ENCODE data around the gene IDH1. TPM values are rescaled to one million over a fixed set of nuclear protein-coding genes. Genes with fewer than 3 reads are reported as not detected.
"Not testable (repeated sequence)": the region's sequence is repeated elsewhere in the genome, so short reads cannot be mapped to it uniquely, and the experiment has no call there.

IDH1 gene
- total RNA-seq, 1 donor from 2014 or later = 308 TPM

DNA sequence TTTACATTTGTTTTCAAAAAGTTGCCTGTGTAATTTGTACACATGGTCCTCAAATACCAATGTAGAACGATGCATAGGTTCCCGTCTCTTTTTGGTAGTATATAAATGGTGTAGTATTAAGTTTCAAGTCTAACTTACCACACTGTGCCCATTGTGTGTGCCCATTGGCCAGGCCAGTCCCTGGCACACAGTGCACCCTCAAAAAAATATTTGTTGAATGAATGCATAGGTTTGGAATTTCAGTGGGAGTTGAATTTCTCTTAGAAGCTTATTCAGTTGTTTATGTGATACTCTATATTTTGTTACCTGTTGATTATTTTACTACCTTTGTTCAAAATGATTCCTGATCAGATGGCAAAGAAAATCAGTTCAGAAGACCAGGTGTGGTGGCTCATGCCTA, 30.1 kb downstream of the IDH1 start:
- no peaks in the 10 kb centered on the region for H3K4me1 Mint-ChIP-seq (ENCODE audit: low read depth, unreplicated experiment)
- H3K9me3 Mint-ChIP-seq (ENCODE audit: unreplicated experiment) = peaks cover 11% of the 10 kb centered on the region
- H3K27me3 Mint-ChIP-seq (ENCODE audit: unreplicated experiment) = no peaks in the 10 kb centered on the region
- TF ChIP-seq CTCF (IDR thresholded peaks at IDR 0.05; ENCODE audit: partially characterized antibody, unreplicated experiment) = no peak
- H3K36me3 Mint-ChIP-seq (ENCODE audit: unreplicated experiment) = peaks cover 17% of the 10 kb centered on the region
- no peak for DNase-seq
- H3K4me3 Mint-ChIP-seq (ENCODE audit: unreplicated experiment) = no peak overlapping the region
- H3K27ac Mint-ChIP-seq (ENCODE audit: unreplicated experiment) = no peak overlapping the region

DNA sequence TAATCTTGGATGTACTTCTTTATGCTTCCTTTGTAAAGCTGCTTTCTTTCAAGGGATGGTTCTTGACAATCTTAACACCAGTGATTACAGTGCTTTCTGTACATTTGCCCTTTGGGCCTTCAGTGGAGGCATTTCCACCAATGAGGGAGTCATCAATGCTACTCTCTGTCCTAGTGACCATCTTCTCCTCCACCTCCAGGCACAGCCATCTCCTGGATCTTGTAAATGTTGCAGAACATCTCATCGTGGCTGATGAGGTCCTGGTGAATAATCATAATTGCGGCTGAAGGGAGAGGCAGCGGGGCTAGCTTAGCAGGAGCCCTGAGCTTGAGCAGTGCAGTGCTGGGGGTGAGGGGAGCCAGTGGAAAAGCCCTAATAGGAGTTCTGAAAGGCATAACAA, 32.5 kb downstream of the IDH1 start:
- peaks cover 9% of the 10 kb centered on the region for H3K9me3 Mint-ChIP-seq (ENCODE audit: unreplicated experiment)
- no peak for TF ChIP-seq CTCF (IDR thresholded peaks at IDR 0.05; ENCODE audit: partially characterized antibody, unreplicated experiment)
- peaks cover 18% of the 10 kb centered on the region for H3K36me3 Mint-ChIP-seq (ENCODE audit: unreplicated experiment)
- H3K4me1 Mint-ChIP-seq (ENCODE audit: low read depth, unreplicated experiment) = no peaks in the 10 kb centered on the region
- no peak overlapping the region for H3K4me3 Mint-ChIP-seq (ENCODE audit: unreplicated experiment)
- H3K27ac Mint-ChIP-seq (ENCODE audit: unreplicated experiment) = no peak overlapping the region
- DNase-seq = no peak
- no peaks in the 10 kb centered on the region for H3K27me3 Mint-ChIP-seq (ENCODE audit: unreplicated experiment)

- DNase-seq; H3K27ac Mint-ChIP-seq (ENCODE audit: unreplicated experiment); H3K9me3 Mint-ChIP-seq (ENCODE audit: unreplicated experiment); H3K4me1 Mint-ChIP-seq (ENCODE audit: low read depth, unreplicated experiment); H3K4me3 Mint-ChIP-seq (ENCODE audit: unreplicated experiment); H3K27me3 Mint-ChIP-seq (ENCODE audit: unreplicated experiment): not testable (repeated sequence)
- peaks cover 18% of the 10 kb centered on the region for H3K36me3 Mint-ChIP-seq (ENCODE audit: unreplicated experiment)
These were observed 33.0 kb downstream of the IDH1 start for GRCh38 chr2:208221873-208222272.

DNA sequence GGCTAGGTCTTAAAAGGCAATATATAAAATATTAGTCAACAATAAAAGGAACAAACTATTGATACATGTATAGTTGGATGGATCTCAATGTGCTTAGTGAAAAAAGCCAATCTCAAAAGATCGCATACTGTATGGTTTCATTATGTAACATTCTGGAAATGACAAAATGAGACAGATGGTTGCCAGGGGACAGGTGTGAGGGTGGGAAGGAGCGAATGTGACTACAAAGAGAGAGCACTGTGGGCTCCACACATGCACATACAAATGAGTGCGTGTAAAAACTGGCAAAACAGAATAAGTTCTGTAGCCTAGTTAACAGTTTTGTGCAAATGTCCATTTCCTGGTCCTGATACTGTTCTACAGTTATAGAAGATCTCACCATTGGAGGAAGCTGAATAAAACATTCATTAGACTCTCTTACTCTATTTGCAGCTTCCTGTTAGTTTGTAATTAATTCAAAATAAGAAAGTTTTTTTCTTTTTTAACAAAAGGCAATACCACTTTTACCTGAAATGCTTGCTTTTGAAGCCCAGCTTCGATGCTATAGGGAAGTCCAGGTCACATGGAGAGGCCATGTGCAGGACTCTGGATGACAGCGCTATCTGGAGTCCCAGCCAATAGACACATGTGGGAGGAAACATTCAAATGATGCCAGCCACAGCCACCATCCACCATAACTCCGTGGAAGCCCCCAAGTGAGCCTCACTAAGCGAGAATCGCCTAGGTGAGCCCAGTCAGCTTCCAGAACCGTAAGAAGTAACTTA, 44.0 kb downstream of the IDH1 start:
- no peaks in the 10 kb centered on the region for H3K36me3 Mint-ChIP-seq (ENCODE audit: unreplicated experiment)
- no peak for DNase-seq
- H3K27me3 Mint-ChIP-seq (ENCODE audit: unreplicated experiment) = no peaks in the 10 kb centered on the region
- no peak overlapping the region for H3K4me3 Mint-ChIP-seq (ENCODE audit: unreplicated experiment)
- TF ChIP-seq CTCF (IDR thresholded peaks at IDR 0.05; ENCODE audit: partially characterized antibody, unreplicated experiment) = no peak
- peaks cover 4% of the 10 kb centered on the region for H3K4me1 Mint-ChIP-seq (ENCODE audit: low read depth, unreplicated experiment)
- no peak overlapping the region for H3K27ac Mint-ChIP-seq (ENCODE audit: unreplicated experiment)
- H3K9me3 Mint-ChIP-seq (ENCODE audit: unreplicated experiment) = no peaks in the 10 kb centered on the region

DNA sequence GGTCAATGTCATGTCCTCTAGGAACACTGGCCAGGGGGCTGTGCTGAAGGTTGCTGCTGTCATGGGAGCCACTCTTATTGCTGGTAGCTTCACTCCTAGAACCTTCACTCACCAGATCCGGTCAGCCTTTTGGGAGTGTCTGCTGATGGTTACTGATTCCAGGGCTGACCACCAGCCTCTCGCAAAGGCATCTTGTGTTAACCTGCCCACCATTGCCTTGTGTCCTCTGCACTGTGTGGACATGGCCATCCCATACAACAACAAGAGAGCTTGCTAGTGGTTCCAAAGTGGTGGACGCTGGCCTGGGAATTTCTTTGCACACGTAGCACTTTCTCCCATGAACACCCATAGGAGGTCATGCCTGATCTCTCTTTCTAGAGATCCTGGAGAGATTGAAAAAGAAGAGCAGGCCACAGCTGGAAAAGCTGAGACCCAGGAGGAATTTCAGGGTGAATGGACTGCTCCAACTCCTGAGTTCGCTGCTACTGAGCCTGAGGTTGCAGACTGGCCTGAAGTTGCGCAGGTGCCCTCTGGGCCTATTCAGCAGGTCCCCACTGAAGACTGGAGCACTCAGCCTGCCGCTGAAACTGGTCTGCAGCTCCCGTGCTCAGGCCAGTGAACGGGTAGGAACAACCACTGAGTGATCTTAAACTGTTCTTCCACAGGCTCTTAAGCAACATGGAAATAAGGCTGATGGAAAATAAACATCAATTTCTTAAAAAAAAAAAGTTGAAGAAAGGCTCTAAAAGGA, 46.4 kb downstream of the IDH1 start:
- Mint-ChIP-seq H3K27ac (ENCODE audit: unreplicated experiment) (no peak overlapping the region), H3K27me3 (ENCODE audit: unreplicated experiment) (no peaks in the 10 kb centered on the region)

More for the DNA sequence above, 46.4 kb downstream of the IDH1 start:
- no peaks in the 10 kb centered on the region for H3K9me3 Mint-ChIP-seq (ENCODE audit: unreplicated experiment)
- no peak overlapping the region for H3K4me3 Mint-ChIP-seq (ENCODE audit: unreplicated experiment)
- DNase-seq = no peak
- no peak for TF ChIP-seq CTCF (IDR thresholded peaks at IDR 0.05; ENCODE audit: partially characterized antibody, unreplicated experiment)
- H3K4me1 Mint-ChIP-seq (ENCODE audit: low read depth, unreplicated experiment) = peaks cover 4% of the 10 kb centered on the region
- no peaks in the 10 kb centered on the region for H3K36me3 Mint-ChIP-seq (ENCODE audit: unreplicated experiment)

All from glutamatergic neuron (in vitro differentiated cells).